Fibroblast of skin of right biceps (primary cell): ENCODE measurements around the gene MYCBPAP.

ENCODE experiments used
- DNase-seq: peaks from one replicate; pipeline ENCODE4 v3.0.0-alpha.2; 2013

Gene MYCBPAP

GRCh38 chr17:50493744-50494143 lies 14.5 kb upstream of the MYCBPAP start:
- DNase-seq = no peak

DNA sequence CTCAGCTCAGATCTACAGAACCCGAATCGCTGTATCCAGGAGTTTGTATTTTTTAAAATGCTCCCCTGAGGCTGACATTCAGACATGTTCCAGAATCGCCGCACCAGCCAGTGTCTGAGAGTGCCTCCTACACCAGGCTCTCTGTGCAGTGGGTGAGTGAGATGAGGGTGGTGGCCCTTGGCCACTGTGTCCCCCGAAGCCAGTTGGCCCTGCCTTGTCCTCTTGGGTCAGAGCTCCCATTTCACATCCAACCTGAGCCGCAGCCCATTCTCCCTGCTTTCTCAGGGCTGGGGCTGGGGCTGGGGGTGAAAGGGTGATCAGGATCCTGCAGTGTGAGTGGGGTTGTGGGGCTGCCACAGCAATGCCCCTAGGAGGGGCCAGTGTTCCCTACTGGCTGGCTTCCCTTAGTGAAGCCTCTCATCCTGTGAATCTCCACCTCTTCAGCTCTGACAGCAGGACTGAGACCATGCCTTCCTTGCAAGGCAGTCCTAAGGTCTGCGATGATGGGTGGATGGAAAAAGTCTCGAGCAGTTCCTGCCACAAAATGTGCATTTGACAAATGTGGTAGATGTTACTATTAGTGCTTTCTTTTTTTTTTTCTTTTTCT lies 12.9 kb upstream of the MYCBPAP start:
- DNase-seq = no peak

DNA sequence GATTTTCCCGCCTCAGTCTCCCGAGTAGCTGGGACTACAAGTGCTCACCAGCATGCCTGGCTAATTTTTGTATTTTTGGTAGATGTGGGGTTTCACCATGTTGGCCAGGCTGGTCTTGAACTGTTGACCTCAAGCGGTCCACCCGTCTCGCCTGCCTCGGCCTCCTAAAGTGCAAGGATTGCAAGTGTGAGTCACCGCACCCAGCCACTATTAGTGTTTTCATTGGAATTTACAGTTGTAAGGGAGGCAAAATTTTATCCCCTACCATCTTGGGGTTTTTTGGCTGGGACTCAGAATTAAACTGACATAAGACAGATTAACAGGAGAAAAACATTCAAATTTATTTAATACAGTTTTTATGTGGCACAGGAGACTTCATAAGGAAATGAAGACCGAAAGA lies 12.3 kb upstream of the MYCBPAP start:
- DNase-seq = peak; percentile 78

GRCh38 chr17:50498021-50498874 lies 10.0 kb upstream of the MYCBPAP start:
- DNase-seq = no peak

DNA sequence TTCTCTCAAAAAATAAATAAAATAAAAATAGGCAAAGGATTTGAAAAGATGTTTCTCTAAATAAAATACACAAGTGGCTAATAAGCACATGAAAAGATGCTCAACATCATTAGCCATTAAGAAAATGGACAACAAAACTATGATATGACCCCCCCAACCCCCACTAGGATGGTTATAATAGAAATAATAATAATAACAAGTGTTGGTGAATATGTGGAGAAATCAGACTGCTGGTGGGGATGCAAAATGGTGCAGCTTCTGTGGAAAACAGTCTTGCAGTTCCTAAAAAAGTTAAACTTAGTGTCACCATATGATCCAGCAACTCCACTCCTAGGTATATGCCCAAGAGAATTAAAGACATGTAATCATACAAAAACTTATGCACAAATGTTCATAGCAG lies 9.0 kb upstream of the MYCBPAP start:
- no peak for DNase-seq

DNA sequence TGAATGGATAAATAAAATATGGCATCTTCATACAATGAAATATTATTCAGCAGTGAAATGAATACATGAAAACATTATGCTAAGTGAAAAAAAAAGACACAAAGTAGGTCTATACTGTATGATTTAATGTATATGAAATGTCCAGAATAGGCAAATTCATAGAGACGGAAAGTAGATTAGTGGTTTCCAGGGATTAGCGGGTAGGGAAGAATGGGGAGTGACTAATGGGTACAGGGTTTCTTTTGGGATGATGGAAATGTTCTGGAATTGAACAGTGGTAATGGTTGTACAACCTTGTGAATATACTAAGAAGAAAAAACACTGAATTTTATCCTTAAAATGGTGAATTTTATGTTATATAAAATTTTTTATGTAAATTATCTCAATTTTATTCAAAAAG lies 8.5 kb upstream of the MYCBPAP start:
- peak; percentile 82 for DNase-seq

- no peak for DNase-seq
These were observed 7.2 kb upstream of the MYCBPAP start for GRCh38 chr17:50501054-50501453.

GRCh38 chr17:50502301-50502990 lies 5.8 kb upstream of the MYCBPAP start:
- DNase-seq = no peak

DNA sequence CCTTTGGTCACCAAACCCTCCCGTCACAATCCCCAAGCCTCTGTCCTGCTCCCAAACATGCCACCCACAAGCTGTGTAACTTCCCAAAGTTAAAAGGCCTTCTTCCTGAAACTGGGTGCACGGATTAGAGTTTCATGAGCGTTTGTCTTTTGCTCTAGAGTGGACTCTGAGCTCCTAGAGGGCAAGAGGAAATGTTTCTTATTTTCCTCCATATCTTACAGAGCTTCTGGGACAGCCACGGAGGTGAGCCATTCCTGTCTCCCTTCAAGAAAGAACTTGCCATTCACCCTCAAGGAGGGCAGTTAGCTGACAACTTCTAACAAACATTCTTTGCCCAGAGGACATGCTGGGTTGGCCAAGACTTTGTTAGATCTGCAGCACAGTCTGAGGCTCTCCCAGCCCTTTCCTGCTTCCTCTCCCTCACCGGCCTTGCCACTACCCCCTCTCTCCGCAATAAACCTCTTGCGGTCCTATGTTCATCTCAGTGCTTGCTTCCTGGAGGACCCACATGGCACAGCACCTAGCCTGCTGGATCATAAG lies 2.6 kb upstream of the MYCBPAP start:
- DNase-seq = no peak

DNA sequence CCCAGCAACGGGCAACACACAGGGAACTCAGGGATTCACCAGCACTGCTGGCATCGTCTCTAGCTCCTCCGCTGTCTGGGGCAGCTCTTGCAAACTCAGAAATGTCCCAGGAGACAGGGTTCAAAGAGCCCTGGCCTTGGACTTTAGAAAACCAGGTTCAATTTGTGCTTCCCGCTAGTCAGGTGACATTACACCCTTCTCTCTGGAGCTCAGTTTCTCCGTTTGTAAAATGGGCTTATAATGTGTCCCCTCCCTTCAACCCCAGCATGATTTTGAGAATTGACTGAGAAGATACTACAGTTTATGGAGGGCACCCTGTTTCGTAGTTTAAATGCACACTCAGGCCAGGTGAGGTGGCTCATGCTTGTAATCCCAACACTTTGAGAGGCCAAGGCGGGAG lies 1.9 kb upstream of the MYCBPAP start:
- no peak for DNase-seq

- no peak for DNase-seq
These were observed 578 bp downstream of the MYCBPAP start for GRCh38 chr17:50508573-50509460.

- no peak for DNase-seq
These were observed 2.8 kb downstream of the MYCBPAP start for GRCh38 chr17:50511058-50511457.

DNA sequence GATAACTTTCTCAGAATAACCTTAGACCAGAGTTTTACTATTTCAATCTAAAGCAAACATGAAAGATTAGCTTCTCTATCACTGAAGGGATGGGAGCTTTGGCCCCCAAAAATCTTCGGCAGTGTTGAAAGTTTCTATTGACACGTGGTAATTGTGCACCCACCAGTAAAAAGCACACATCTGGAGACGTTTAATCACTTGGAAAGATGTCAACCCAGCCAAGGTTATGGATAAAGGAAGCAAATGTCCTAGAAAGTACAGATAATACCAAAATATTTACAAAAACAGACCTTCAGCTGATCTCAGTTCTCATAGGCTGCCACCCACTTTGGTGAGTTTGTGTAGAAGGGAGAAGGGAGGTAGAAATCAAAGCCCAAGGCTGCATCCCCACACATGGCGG lies 5.3 kb downstream of the MYCBPAP start:
- no peak for DNase-seq

GRCh38 chr17:50514388-50514787 lies 6.1 kb downstream of the MYCBPAP start:
- no peak for DNase-seq

DNA sequence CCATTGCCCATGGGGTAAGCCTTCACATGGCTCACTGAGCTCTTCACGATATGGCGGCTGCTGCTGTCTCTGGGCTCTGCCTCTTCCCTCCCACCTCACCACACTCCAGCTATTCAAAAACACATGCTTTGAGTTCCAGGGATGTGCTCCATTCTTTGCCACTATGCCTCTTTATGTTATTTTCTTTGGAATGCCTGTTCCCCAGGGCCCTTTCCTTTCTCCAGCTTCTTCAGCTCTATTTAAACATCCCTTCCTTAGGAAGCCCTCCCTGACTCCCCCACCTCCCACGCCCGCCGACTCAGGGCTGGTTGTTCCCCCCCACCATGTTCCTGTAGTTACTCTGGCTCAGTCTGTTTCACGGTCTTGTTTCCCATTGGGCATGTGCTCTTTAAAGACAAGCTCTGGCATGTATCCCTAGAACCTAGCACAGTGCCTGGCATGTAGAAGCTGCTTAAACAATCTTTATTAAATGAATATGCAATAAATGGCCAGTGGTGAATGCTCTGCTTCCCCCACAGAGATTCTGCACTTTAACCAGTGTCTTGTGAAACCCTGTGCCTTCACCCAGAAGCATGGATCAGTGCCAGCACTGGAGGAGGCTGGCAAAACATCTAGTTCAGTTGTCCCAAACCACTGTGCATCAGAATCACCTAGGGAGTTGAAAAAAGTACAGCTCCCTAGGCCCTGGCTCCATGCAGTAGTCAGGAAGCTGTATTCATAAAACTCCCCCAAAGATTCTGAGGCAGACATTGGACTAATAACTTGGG lies 6.9 kb downstream of the MYCBPAP start:
- DNase-seq = peak; percentile 39

- DNase-seq = no peak
These were observed 8.8 kb downstream of the MYCBPAP start for GRCh38 chr17:50517011-50517410.

GRCh38 chr17:50517504-50518383 lies 9.5 kb downstream of the MYCBPAP start:
- DNase-seq = no peak

GRCh38 chr17:50518384-50519023 lies 10.3 kb downstream of the MYCBPAP start:
- DNase-seq = no peak

DNA sequence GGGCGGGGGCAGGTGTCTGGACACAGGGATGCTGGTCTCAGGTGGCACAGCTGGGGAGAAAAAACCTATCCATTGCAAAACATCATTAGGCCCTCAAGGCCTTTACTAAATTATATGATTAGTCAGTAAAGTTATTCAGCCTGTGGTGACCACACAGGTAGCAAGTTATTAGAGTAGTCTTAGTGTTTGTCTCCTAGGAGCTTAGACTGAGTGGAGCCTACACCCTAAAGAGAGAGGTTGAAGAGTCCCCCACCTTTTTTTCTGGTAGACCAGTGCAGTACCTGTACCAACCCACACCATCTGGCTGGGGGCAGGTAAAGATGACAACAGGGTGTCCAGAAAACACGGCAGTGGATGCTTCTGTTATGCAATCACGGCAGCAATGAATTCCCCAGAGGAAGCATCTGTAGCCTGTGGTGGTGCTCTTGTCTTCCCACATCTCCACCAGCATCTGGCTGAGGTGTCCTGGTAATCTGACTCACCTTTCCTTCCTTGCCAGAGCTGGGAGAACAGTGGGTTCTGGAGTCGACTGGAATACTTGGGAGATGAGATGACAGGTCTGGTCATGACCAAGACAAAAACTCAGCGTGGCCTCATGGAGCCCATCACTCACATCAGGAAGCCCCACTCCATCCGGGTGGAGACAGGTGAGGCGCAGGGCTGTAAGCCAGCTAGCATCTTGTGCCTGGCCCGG lies 11.0 kb downstream of the MYCBPAP start:
- DNase-seq = no peak

GRCh38 chr17:50520483-50520882 lies 12.2 kb downstream of the MYCBPAP start:
- no peak for DNase-seq
